Measurements from ENCODE around the gene B9D2. TPM values are rescaled to one million over a fixed set of nuclear protein-coding genes. Genes with fewer than 3 reads are reported as not detected.

The B9D2 gene
- total RNA-seq, 2 donors from 2014 or later = 4.5 to 6.2 TPM

GRCh38 chr19:41321204-41321599 lies 42.7 kb downstream of the B9D2 start:
- H3K9me3 Mint-ChIP-seq = peaks cover 4% of the 10 kb centered on the region
- H3K27ac Mint-ChIP-seq = peak overlapping the region; percentile 55
- H3K4me1 ChIP-seq (ENCODE audit: control insufficient read depth, insufficient read depth, low read length) = peaks cover 17% of the 10 kb centered on the region

GRCh38 chr19:41320568-41320967 lies 43.4 kb downstream of the B9D2 start:
- Histone ChIP-seq H3K36me3 (ENCODE audit: control insufficient read depth, insufficient read depth, low read length) (peaks cover 60% of the 10 kb centered on the region), H3K27me3 (ENCODE audit: control insufficient read depth, insufficient read depth, low read length, poor library complexity, severe bottlenecking) (no peaks in the 10 kb centered on the region), H3K9ac (ENCODE audit: extremely low read depth, low read length, poor library complexity, severe bottlenecking) (no peak overlapping the region), H3K4me1 (ENCODE audit: control insufficient read depth, insufficient read depth, low read length) (peaks cover 10% of the 10 kb centered on the region), H3K4me3 (ENCODE audit: low read length) (no peak overlapping the region), H3K9me3 (ENCODE audit: control insufficient read depth, low read length) (no peaks in the 10 kb centered on the region), H3K27ac (ENCODE audit: low read depth, low read length) (no peak overlapping the region)
- Mint-ChIP-seq H3K36me3 (ENCODE audit: low read depth) (peaks cover 54% of the 10 kb centered on the region), H3K27ac (no peak overlapping the region), H3K27me3 (ENCODE audit: insufficient read depth) (no peaks in the 10 kb centered on the region), H3K9me3 (peaks cover 4% of the 10 kb centered on the region), H3K4me1 (peaks cover 33% of the 10 kb centered on the region), H3K4me3 (no peak overlapping the region)
- no peak for DNase-seq
- 88 to 100% methylated on average over 1 to 4 of the region's 4 CpGs for WGBS, 2 experiments (ENCODE audit: insufficient coverage in 1 of 2, insufficient read length in 1 of 2)
- no peak for TF ChIP-seq CTCF (conservative IDR thresholded peaks at IDR 0.05)

More at GRCh38 chr19:41321204-41321599, 42.7 kb downstream of the B9D2 start:
- no peaks in the 10 kb centered on the region for H3K9me3 ChIP-seq (ENCODE audit: control insufficient read depth, low read length)
- H3K36me3 Mint-ChIP-seq (ENCODE audit: low read depth) = peaks cover 50% of the 10 kb centered on the region
- H3K36me3 ChIP-seq (ENCODE audit: control insufficient read depth, insufficient read depth, low read length) = peaks cover 54% of the 10 kb centered on the region
- no peak overlapping the region for H3K27ac ChIP-seq (ENCODE audit: low read depth, low read length)
- H3K4me3 ChIP-seq (ENCODE audit: low read length) = no peak overlapping the region
- H3K27me3 ChIP-seq (ENCODE audit: control insufficient read depth, insufficient read depth, low read length, poor library complexity, severe bottlenecking) = no peaks in the 10 kb centered on the region
- 94 to 95% methylated on average over 7 of the region's 7 CpGs for WGBS, 2 experiments (ENCODE audit: insufficient coverage in 1 of 2, insufficient read length in 1 of 2)
- H3K4me3 Mint-ChIP-seq = no peak overlapping the region
- DNase-seq = peak; percentile 53
- H3K4me1 Mint-ChIP-seq = peaks cover 36% of the 10 kb centered on the region
- H3K27me3 Mint-ChIP-seq (ENCODE audit: insufficient read depth) = no peaks in the 10 kb centered on the region
- TF ChIP-seq CTCF (conservative IDR thresholded peaks at IDR 0.05) = no peak
- no peak overlapping the region for H3K9ac ChIP-seq (ENCODE audit: extremely low read depth, low read length, poor library complexity, severe bottlenecking)

GRCh38 chr19:41320185-41320518 lies 43.8 kb downstream of the B9D2 start:
- Mint-ChIP-seq H3K27ac (peak overlapping the region; percentile 13), H3K4me1 (peaks cover 29% of the 10 kb centered on the region), H3K9me3 (peaks cover 4% of the 10 kb centered on the region), H3K4me3 (no peak overlapping the region), H3K36me3 (ENCODE audit: low read depth) (peaks cover 54% of the 10 kb centered on the region), H3K27me3 (ENCODE audit: insufficient read depth) (no peaks in the 10 kb centered on the region)
- 88 to 93% methylated on average over 5 to 11 of the region's 11 CpGs for WGBS, 2 experiments (ENCODE audit: insufficient coverage in 1 of 2, insufficient read length in 1 of 2)
- no peak overlapping the region for H3K27ac ChIP-seq (ENCODE audit: low read depth, low read length)
- peaks cover 64% of the 10 kb centered on the region for H3K36me3 ChIP-seq (ENCODE audit: control insufficient read depth, insufficient read depth, low read length)
- H3K27me3 ChIP-seq (ENCODE audit: control insufficient read depth, insufficient read depth, low read length, poor library complexity, severe bottlenecking) = no peaks in the 10 kb centered on the region
- TF ChIP-seq CTCF (conservative IDR thresholded peaks at IDR 0.05) = no peak
- DNase-seq = no peak
- H3K9ac ChIP-seq (ENCODE audit: extremely low read depth, low read length, poor library complexity, severe bottlenecking) = no peak overlapping the region
- no peak overlapping the region for H3K4me3 ChIP-seq (ENCODE audit: low read length)
- no peaks in the 10 kb centered on the region for H3K9me3 ChIP-seq (ENCODE audit: control insufficient read depth, low read length)
- peaks cover 10% of the 10 kb centered on the region for H3K4me1 ChIP-seq (ENCODE audit: control insufficient read depth, insufficient read depth, low read length)
